Measurements from ENCODE around the gene GLT8D2. TPM values are rescaled to one million over a fixed set of nuclear protein-coding genes. Genes with fewer than 3 reads are reported as not detected.
A peak's percentile ranks its signal among the peaks of the same experiment; 100 is the strongest.

The GLT8D2 gene
- total and polyA plus RNA-seq, 2 donors (not counting 1 experiment from before 2014, with no cell fraction given): not detected

GRCh38 chr12:103958621-103959020, 91.4 kb downstream of the GLT8D2 start:
- no peaks in the 10 kb centered on the region for H3K9me3 Mint-ChIP-seq (ENCODE audit: insufficient read depth)
- no peak for ATAC-seq (ENCODE audit: low read depth)
- ChIA-PET CTCF (no interaction called here), POLR2A (no interaction called here)
- Histone ChIP-seq H2AFZ (ENCODE audit: insufficient read depth, low read depth, low read length, poor library complexity, severe bottlenecking) (no peak overlapping the region), H3K27me3 (replicated peaks in 1 of 4; ENCODE audit: control extremely low read depth in 1 of 4, control insufficient read depth in 3 of 4, insufficient read depth in 4 of 4, low read length in 3 of 4) (no peaks in the 10 kb centered on the region), H3K4me1 (ENCODE audit: control insufficient read depth in 2 of 2, insufficient read depth in 2 of 2, low read length in 2 of 2) (peaks cover 9 to 15% of the 10 kb centered on the region in 2 donors), H3K9me3 (ENCODE audit: control extremely low read depth in 1 of 3, control insufficient read depth in 2 of 3, insufficient read depth in 1 of 3, low read length in 2 of 3) (no peaks in the 10 kb centered on the region), H4K20me1 (ENCODE audit: control insufficient read depth, insufficient read depth, low read length, poor library complexity, severe bottlenecking) (no peaks in the 10 kb centered on the region), H3K79me2 (ENCODE audit: control insufficient read depth, insufficient read depth, low read length) (peaks cover 26% of the 10 kb centered on the region), H3K9ac (ENCODE audit: low read length) (no peak overlapping the region), H3K27ac (ENCODE audit: low read length in 2 of 2) (no peak overlapping the region), H3K36me3 (replicated peaks in 1 of 2; ENCODE audit: control extremely low read depth in 1 of 2, control insufficient read depth in 1 of 2, extremely low read depth in 1 of 2, insufficient read depth in 2 of 2, low read length in 1 of 2) (peaks cover 0 to 3% of the 10 kb centered on the region in 2 experiments), H3K4me2 (replicated peaks; ENCODE audit: low read depth, low read length, poor library complexity, severe bottlenecking) (no peak overlapping the region), H3K4me3 (ENCODE audit: control extremely low read depth in 1 of 5, extremely low read depth in 1 of 5, insufficient read depth in 1 of 5, low read depth in 2 of 5, low read length in 4 of 5) (no peak overlapping the region)
- H3K27me3 Mint-ChIP-seq: no peaks in the 10 kb centered on the region
- H3K4me1 Mint-ChIP-seq: peaks cover 28% of the 10 kb centered on the region
- 67% methylated on average over 1 of the region's 1 CpG for WGBS (ENCODE audit: insufficient coverage)
- no peak overlapping the region for H3K27ac Mint-ChIP-seq
- no peak for DNase-seq
- TF ChIP-seq CTCF (IDR thresholded peaks at IDR 0.05) (no peak), EZH2 (IDR thresholded peaks at IDR 0.05; ENCODE audit: borderline replicate concordance, insufficient read depth, low read depth, low read length, poor library complexity, severe bottlenecking) (no peak)
- peak overlapping the region; percentile 38 for H3K4me3 Mint-ChIP-seq
- intact Hi-C loops (cut with micrococcal nuclease): no loop called here

DNA sequence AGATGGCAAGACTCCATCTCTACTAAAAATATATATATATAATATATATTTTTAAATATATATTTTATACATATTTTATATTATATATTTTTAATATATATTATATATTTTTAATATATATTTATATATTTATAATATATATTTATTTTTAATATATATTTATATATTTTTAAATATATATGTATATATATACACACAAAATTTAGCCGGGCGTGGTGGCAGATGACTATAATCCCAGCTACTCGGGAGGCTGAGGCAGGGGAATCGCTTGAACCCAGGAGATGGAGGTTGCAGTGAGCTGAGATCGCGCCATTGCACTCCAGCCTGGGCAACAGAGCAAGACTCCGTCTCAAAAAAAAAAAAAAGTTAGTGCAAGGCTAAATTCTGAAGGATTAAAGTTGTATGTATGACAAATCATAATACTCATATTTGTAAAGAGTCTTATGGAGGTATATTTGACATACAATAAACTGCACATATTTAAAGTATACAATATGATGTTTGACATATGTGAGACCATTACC, 92.1 kb downstream of the GLT8D2 start:
- Histone ChIP-seq H3K79me2 (ENCODE audit: control insufficient read depth, insufficient read depth, low read length) (peaks cover 26% of the 10 kb centered on the region), H3K4me3 (ENCODE audit: control extremely low read depth in 1 of 5, extremely low read depth in 1 of 5, insufficient read depth in 1 of 5, low read depth in 2 of 5, low read length in 4 of 5) (peak overlapping the region in 4 of 5 experiments; percentile 60 to 88 (median 86)), H2AFZ (ENCODE audit: insufficient read depth, low read depth, low read length, poor library complexity, severe bottlenecking) (peak overlapping the region; percentile 99), H4K20me1 (ENCODE audit: control insufficient read depth, insufficient read depth, low read length, poor library complexity, severe bottlenecking) (no peaks in the 10 kb centered on the region), H3K9ac (ENCODE audit: low read length) (peak overlapping the region; percentile 90), H3K36me3 (replicated peaks in 1 of 2; ENCODE audit: control extremely low read depth in 1 of 2, control insufficient read depth in 1 of 2, extremely low read depth in 1 of 2, insufficient read depth in 2 of 2, low read length in 1 of 2) (peaks cover 0 to 10% of the 10 kb centered on the region in 2 experiments), H3K9me3 (ENCODE audit: control extremely low read depth in 1 of 3, control insufficient read depth in 2 of 3, insufficient read depth in 1 of 3, low read length in 2 of 3) (no peaks in the 10 kb centered on the region), H3K27ac (ENCODE audit: low read length in 2 of 2) (peak overlapping the region; percentile 67 to 89), H3K4me2 (replicated peaks; ENCODE audit: low read depth, low read length, poor library complexity, severe bottlenecking) (peak overlapping the region; percentile 89), H3K4me1 (ENCODE audit: control insufficient read depth in 2 of 2, insufficient read depth in 2 of 2, low read length in 2 of 2) (peaks cover 9 to 15% of the 10 kb centered on the region in 2 donors), H3K27me3 (replicated peaks in 1 of 4; ENCODE audit: control extremely low read depth in 1 of 4, control insufficient read depth in 3 of 4, insufficient read depth in 4 of 4, low read length in 3 of 4) (no peaks in the 10 kb centered on the region)
- no peaks in the 10 kb centered on the region for H3K27me3 Mint-ChIP-seq
- intact Hi-C loops (cut with micrococcal nuclease): loop anchor here (1.0 kb wide), 2 partner anchors 7 to 28 kb away; partner anchors contain the start of genes HSP90B1 and TDG
- TF ChIP-seq CTCF (IDR thresholded peaks at IDR 0.05): no peak
- no peak for TF ChIP-seq EZH2 (IDR thresholded peaks at IDR 0.05; ENCODE audit: borderline replicate concordance, insufficient read depth, low read depth, low read length, poor library complexity, severe bottlenecking)
- ChIA-PET POLR2A (interaction anchor here (0.5 to 2.6 kb wide), 4 partner anchors 8 to 1133 kb away, joined by 3 to 49 read pairs (median 6); partner anchors contain the start of genes HSP90B1 and TDG), CTCF (no interaction called here)
- WGBS (ENCODE audit: insufficient coverage): 100% methylated on average over 3 of the region's 7 CpGs
- peak overlapping the region; percentile 97 for H3K27ac Mint-ChIP-seq
- no peaks in the 10 kb centered on the region for H3K9me3 Mint-ChIP-seq (ENCODE audit: insufficient read depth)
- peak overlapping the region; percentile 96 for H3K4me3 Mint-ChIP-seq
- ATAC-seq (ENCODE audit: low read depth) (no peak), DNase-seq (no peak)
- peaks cover 28% of the 10 kb centered on the region for H3K4me1 Mint-ChIP-seq

Data from B cell (primary cell).